ENCODE measurements around the gene CITED2.

DNA sequence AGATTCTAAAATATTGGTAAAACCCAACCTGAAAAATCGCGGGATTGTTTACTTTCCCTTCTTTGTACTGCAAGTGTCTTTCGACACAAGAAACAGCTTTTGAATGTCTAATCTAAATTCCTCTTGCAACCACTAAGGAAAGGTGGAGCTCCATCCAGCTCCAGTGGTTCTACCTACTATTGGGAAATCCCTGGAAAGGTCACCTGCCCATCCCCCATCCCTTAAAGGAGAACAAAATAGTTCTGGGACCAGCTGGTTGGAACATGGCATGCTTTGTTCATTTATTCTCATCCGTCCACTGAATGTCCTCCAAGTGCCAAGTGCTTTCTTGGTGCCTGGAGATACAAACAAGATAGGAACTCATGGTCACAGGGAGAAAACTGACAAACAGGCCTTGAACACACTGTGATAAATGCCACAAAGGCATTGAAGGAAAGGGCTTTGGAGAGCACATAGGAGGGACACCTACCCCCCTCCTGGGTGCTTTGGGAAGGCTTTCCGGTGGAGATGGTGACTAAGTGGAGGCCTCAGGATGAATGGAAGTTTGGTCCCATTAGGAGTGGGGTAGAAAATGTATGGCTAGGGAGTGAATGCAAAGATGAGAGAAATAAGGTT lies 2.3 kb upstream of the CITED2 start:
- TF ChIP-seq, protein P1, sequence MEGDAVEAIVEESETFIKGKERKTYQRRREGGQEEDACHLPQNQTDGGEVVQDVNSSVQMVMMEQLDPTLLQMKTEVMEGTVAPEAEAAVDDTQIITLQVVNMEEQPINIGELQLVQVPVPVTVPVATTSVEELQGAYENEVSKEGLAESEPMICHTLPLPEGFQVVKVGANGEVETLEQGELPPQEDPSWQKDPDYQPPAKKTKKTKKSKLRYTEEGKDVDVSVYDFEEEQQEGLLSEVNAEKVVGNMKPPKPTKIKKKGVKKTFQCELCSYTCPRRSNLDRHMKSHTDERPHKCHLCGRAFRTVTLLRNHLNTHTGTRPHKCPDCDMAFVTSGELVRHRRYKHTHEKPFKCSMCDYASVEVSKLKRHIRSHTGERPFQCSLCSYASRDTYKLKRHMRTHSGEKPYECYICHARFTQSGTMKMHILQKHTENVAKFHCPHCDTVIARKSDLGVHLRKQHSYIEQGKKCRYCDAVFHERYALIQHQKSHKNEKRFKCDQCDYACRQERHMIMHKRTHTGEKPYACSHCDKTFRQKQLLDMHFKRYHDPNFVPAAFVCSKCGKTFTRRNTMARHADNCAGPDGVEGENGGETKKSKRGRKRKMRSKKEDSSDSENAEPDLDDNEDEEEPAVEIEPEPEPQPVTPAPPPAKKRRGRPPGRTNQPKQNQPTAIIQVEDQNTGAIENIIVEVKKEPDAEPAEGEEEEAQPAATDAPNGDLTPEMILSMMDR (IDR thresholded peaks at IDR 0.05), result no peak
- no peak for TF ChIP-seq NR2C2 (CRISPR knock-in tag; IDR thresholded peaks at IDR 0.05)
- TF ChIP-seq SP1 (CRISPR knock-in tag; conservative IDR thresholded peaks at IDR 0.05), result no peak
- TF ChIP-seq ZNF263 (CRISPR knock-in tag; IDR thresholded peaks at IDR 0.05; ENCODE audit: low read depth), result no peak
- TF ChIP-seq, protein P2, sequence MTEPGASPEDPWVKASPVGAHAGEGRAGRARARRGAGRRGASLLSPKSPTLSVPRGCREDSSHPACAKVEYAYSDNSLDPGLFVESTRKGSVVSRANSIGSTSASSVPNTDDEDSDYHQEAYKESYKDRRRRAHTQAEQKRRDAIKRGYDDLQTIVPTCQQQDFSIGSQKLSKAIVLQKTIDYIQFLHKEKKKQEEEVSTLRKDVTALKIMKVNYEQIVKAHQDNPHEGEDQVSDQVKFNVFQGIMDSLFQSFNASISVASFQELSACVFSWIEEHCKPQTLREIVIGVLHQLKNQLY (CRISPR knock-in tag; IDR thresholded peaks at IDR 0.05), result no peak

Measured in WTC11 (cell line).